ENCODE results near the gene CYP2F1. TPM values are rescaled to one million over a fixed set of nuclear protein-coding genes. Genes with fewer than 3 reads are reported as not detected.

CYP2F1 gene
- total RNA-seq, 4 donors from 2014 or later: not detected

GRCh38 chr19:41161903-41162302 is 47.7 kb downstream of the CYP2F1 start:
- Histone ChIP-seq H3K27ac (no peak overlapping the region), H3K4me3 (no peak overlapping the region), H3K4me1 (no peaks in the 10 kb centered on the region), H3K36me3 (no peaks in the 10 kb centered on the region), H3K9me3 (no peaks in the 10 kb centered on the region), H3K27me3 (no peaks in the 10 kb centered on the region)
- no peak for DNase-seq
- TF ChIP-seq POLR2A (IDR thresholded peaks at IDR 0.05): no peak
- TF ChIP-seq, protein P1, sequence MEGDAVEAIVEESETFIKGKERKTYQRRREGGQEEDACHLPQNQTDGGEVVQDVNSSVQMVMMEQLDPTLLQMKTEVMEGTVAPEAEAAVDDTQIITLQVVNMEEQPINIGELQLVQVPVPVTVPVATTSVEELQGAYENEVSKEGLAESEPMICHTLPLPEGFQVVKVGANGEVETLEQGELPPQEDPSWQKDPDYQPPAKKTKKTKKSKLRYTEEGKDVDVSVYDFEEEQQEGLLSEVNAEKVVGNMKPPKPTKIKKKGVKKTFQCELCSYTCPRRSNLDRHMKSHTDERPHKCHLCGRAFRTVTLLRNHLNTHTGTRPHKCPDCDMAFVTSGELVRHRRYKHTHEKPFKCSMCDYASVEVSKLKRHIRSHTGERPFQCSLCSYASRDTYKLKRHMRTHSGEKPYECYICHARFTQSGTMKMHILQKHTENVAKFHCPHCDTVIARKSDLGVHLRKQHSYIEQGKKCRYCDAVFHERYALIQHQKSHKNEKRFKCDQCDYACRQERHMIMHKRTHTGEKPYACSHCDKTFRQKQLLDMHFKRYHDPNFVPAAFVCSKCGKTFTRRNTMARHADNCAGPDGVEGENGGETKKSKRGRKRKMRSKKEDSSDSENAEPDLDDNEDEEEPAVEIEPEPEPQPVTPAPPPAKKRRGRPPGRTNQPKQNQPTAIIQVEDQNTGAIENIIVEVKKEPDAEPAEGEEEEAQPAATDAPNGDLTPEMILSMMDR (IDR thresholded peaks at IDR 0.05): no peak
- intact Hi-C loops (cut with DNase I; ENCODE audit: low total_unique reads): no loop called here

DNA sequence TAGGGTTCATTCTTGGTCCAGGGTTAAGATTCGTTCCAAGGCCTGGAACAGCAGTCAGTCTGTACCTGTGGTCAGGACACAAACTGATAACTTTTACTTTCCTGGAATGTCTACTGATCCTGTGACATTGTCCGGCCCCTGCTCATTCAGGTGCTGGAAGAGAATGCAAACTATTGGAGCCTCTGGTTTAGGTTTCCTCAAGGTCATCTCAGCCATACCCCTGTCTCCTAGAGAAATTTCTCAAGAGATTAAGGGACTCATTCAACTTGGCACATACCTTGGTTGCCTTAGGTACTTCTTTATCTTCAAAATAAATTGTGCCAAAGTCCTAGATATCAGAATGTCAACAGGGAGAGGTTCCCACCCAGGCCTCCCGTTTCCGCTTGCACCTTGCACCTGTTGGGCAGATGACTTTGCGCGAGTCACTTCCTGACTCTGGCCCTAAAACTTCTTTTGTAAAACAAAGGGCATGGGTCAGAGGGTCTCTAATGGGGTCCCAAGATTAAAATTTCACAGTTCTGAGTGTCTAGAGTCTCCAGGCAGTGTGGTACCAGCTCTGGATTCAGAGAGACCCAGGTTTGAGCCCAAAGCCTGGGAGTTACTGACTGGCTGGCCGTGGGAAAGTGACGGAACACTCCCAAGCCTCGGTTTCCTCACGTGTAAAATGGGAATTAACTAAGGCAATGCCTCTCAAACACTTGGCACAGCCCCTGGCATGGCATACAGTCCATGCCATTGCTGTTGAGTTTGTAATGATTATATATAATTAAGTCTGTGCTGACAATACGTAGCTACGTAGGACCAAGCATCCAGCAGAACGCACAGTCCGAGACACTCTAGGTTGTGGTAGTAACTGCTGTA is 52.9 kb downstream of the CYP2F1 start:
- no peaks in the 10 kb centered on the region for H3K9me3 ChIP-seq
- no peak for DNase-seq
- H3K27ac ChIP-seq: no peak overlapping the region
- H3K4me3 ChIP-seq: no peak overlapping the region
- no peaks in the 10 kb centered on the region for H3K27me3 ChIP-seq
- TF ChIP-seq, protein P1 (IDR thresholded peaks at IDR 0.05): no peak
- no peak for TF ChIP-seq POLR2A (IDR thresholded peaks at IDR 0.05)
- intact Hi-C loops (cut with DNase I; ENCODE audit: low total_unique reads): no loop called here
- no peaks in the 10 kb centered on the region for H3K4me1 ChIP-seq
- H3K36me3 ChIP-seq: no peaks in the 10 kb centered on the region

GRCh38 chr19:41172297-41173164 is 58.3 kb downstream of the CYP2F1 start:
- DNase-seq: no peak
- intact Hi-C loops (cut with DNase I; ENCODE audit: low total_unique reads): no loop called here
- H3K27me3 ChIP-seq: no peaks in the 10 kb centered on the region
- H3K27ac ChIP-seq: no peak overlapping the region
- H3K9me3 ChIP-seq: no peaks in the 10 kb centered on the region
- H3K4me1 ChIP-seq: no peaks in the 10 kb centered on the region
- TF ChIP-seq, protein P1 (IDR thresholded peaks at IDR 0.05): no peak
- TF ChIP-seq POLR2A (IDR thresholded peaks at IDR 0.05): no peak
- H3K36me3 ChIP-seq: no peaks in the 10 kb centered on the region
- H3K4me3 ChIP-seq: no peak overlapping the region

- Histone ChIP-seq H3K4me3 (no peak overlapping the region), H3K36me3 (no peaks in the 10 kb centered on the region), H3K27ac (no peak overlapping the region), H3K27me3 (no peaks in the 10 kb centered on the region), H3K4me1 (no peaks in the 10 kb centered on the region), H3K9me3 (no peaks in the 10 kb centered on the region)
- TF ChIP-seq POLR2A (IDR thresholded peaks at IDR 0.05): no peak
- TF ChIP-seq, protein P1 (IDR thresholded peaks at IDR 0.05): no peak
- DNase-seq: no peak
- intact Hi-C loops (cut with DNase I; ENCODE audit: low total_unique reads): no loop called here
Measured at GRCh38 chr19:41174297-41174928, 60.2 kb downstream of the CYP2F1 start.
